IPS DF 6.9 (cell line): ENCODE results near the gene DNAJB4.
"Not testable (repeated sequence)": the region's sequence is repeated elsewhere in the genome, so short reads cannot be mapped to it uniquely, and the experiment has no call there.

Source experiments
- DNase-seq: peaks from one replicate; pipeline ENCODE4 v3.0.0-alpha.2; 2013; ENCODE audit warnings: low read depth, low spot score
- H3K27ac ChIP-seq: one replicate; pipeline ENCODE4 v1.5.1; 2013; ENCODE audit warnings: low read length, control low read depth
- H3K27me3 ChIP-seq: 2 replicates; pipeline ENCODE4 v1.6.1; 2013; ENCODE audit warnings: mild to moderate bottlenecking, low read length; ENCODE audit not compliant: control insufficient read depth, insufficient read depth
- H3K36me3 ChIP-seq: 2 replicates; pipeline ENCODE4 v1.6.1; 2013; ENCODE audit warnings: low read length; ENCODE audit not compliant: control insufficient read depth, insufficient read depth
- H3K4me1 ChIP-seq: 2 replicates; pipeline ENCODE4 v1.6.1; 2013; ENCODE audit warnings: low read length; ENCODE audit not compliant: control insufficient read depth, insufficient read depth
- H3K4me3 ChIP-seq: 2 replicates; pipeline ENCODE4 v1.5.1; 2013; ENCODE audit warnings: mild to moderate bottlenecking, low read length
- H3K9me3 ChIP-seq: 2 replicates; pipeline ENCODE4 v1.6.1; 2013; ENCODE audit warnings: low read length, inconsistent platforms; ENCODE audit not compliant: control insufficient read depth, insufficient read depth
- WGBS: extraction: QIAGEN DNeasy Blood & Tissue Kit; methylation state at CpG from one replicate; pipeline ENCODE4 v1.1.7; 2013; ENCODE audit warnings: mixed read lengths, missing lambda C conversion rate; ENCODE audit not compliant: insufficient read length, insufficient coverage; 5-methylcytosine and 5-hydroxymethylcytosine counted together

The DNAJB4 gene

DNA sequence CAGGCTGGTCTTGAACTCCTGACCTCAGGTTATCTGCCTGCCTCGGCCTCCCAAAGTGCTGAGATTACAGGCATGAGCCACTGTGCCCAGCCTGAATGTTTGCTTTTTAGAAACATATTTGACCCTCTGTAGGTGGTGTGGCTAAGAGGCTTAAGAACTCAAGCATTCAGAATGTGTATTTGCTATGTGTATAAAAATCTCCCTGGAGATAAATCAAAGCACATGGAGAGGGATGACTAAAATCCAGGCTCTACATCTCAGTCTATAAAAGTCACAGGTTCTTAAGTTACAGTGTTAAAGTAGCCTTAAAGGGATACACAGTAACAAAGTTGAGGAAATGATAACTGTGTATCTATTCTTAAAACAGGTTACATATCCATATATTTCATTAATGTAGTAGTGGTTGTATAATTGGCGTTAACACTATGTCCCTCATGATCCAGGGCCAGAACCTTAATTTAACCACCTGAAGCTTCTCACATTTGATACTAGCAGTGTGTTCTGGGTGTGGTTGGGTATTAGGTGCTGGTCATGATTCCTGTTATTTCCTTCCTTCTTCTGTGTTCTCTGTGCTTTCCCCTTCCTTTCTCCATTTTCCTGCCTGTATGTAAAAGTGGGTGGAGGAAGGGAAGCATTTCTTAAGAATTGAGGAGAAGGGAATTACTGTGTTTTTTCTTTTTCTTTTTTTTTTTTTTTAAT, 57.2 kb downstream of the DNAJB4 start:
- no peaks in the 10 kb centered on the region for H3K36me3 ChIP-seq
- no peak overlapping the region for H3K4me3 ChIP-seq
- H3K27me3 ChIP-seq: no peaks in the 10 kb centered on the region
- WGBS: no CpG with 5 or more reads among the region's 2 CpGs
- H3K4me1 ChIP-seq: no peaks in the 10 kb centered on the region
- no peak for DNase-seq
- H3K9me3 ChIP-seq: no peaks in the 10 kb centered on the region
- no peak overlapping the region for H3K27ac ChIP-seq

DNA sequence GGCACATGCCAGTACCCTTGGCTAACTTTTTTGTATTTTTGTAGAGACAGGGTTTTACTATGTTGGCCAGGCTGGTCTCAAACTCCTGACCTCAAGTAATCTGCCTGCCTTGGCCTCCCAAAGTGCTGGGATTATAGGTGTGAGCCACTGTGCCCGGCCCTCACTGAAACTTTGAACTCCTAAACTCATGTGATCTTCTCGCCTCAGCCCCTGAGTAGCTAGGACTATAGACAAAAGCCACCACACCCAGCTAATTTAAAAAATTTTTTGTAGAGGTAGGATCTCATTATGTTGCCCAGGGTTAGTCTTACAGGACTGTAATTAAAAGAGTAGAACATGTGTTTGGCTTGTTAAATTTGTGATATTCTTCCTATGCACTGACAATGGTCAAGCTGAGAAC, 60.1 kb downstream of the DNAJB4 start:
- not testable (repeated sequence) for H3K36me3 ChIP-seq, H3K4me1 ChIP-seq, DNase-seq, H3K9me3 ChIP-seq, H3K4me3 ChIP-seq, H3K27ac ChIP-seq, H3K27me3 ChIP-seq
- WGBS: no CpG with 5 or more reads among the region's 2 CpGs
